ENCODE measurements around the gene DTWD1.

DNA sequence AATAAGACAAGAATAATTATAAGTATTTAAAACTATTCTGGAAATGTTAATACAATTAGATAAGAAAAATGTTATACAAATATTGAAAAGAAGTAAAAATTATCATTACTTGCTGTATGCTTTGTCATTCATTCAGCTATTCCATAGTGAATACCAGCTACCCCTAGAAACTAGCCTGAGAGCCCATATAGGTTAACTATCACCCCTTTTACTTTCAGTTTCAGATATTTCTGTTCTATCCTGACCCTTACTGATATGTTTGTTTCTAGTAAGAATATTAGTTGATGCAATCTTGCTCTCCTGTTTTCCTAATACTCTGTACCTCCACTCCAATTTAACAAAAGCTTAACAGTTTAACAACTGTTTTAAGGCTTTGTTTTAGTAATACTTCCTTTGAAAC is 31.8 kb upstream of the DTWD1 start:
- TF ChIP-seq CTCF (optimal IDR thresholded peaks at IDR 0.05 in 1 of 3, IDR thresholded peaks at IDR 0.05 in 1 of 3, conservative IDR thresholded peaks at IDR 0.05 in 1 of 3; ENCODE audit: extremely low read depth in 1 of 3, insufficient read depth in 2 of 3, low read length in 3 of 3) (no peak), EZH2 (IDR thresholded peaks at IDR 0.05; ENCODE audit: low read length) (no peak)
